Adrenal gland (tissue), 12 donors: Measurements from ENCODE around the gene CTNND2. TPM values are rescaled to one million over a fixed set of nuclear protein-coding genes. Genes with fewer than 3 reads are reported as not detected.

Experiments used
- DNase-seq, 7 donors: peaks; one replicate each; pipeline ENCODE4 v3.0.0-alpha.2; 2019 to 2020
- H3K27ac ChIP-seq, 5 donors: fragments of 200-600 bp; sonication (generic) in 4 of 5; 1 replicate in 3 of 5; 2 replicates in 2 of 5; pipeline versions ENCODE4 v1.5.1 to v1.8.0; 2016 to 2020; ENCODE audit warnings: mild to moderate bottlenecking in 1 of 5
- H3K27me3 ChIP-seq: fragments of 200-600 bp; 2 replicates; pipeline ENCODE4 v1.8.0; 2021
- H3K36me3 ChIP-seq, 2 donors: fragments of 200-600 bp; replicated peaks in 1 of 2; 1 replicate in 1 of 2; 2 replicates in 1 of 2; pipeline versions ENCODE4 v1.5.1 to v1.8.0; 2018 to 2022
- H3K4me1 ChIP-seq, 2 donors: fragments of 200-600 bp; replicated peaks in 1 of 2; 1 replicate in 1 of 2; 2 replicates in 1 of 2; pipeline versions ENCODE4 v1.5.1 to v1.8.0; 2018 to 2021
- H3K4me3 ChIP-seq, 4 donors: fragments of 200-600 bp; sonication (generic) in 3 of 4; one replicate each; pipeline ENCODE4 v1.5.1; 2016 to 2018
- H3K9me3 ChIP-seq, 3 donors: fragments of 200-600 bp; sonication (generic) in 1 of 3; replicated peaks in 1 of 3; 1 replicate in 2 of 3; 2 replicates in 1 of 3; pipeline versions ENCODE4 v1.5.1 to v1.8.0; 2016 to 2021
- POLR2A ChIP-seq, 2 donors: fragments of 450-650 bp; IDR thresholded peaks; one replicate each; pipeline ENCODE4 v1.6.1; 2017; ENCODE audit warnings: antibody characterized with exemption in 2 of 2, mild to moderate bottlenecking in 2 of 2, moderate library complexity in 1 of 2
- WGBS, 4 donors: extraction: QIAGEN DNeasy Blood & Tissue Kit in 2 of 4; methylation state at CpG; one replicate each; pipeline versions ENCODE4 v1.1.5 to v1.1.7; 2013 to 2017; 5-methylcytosine and 5-hydroxymethylcytosine counted together
- intact Hi-C, 2 donors: fragments of 100-400 bp; cut with DNase I; formaldehyde crosslinking; loops; one replicate each; pipeline versions ENCODE4 v1.14.1 to v1.15.0; 2022 to 2023
- polyA plus RNA-seq, 3 donors: library from polyadenylated mRNA; stranded (reverse); fragments of 200-250 nt in 2 of 3; fragments of 350-450 nt in 1 of 3; fragmentation: Illumina TruSeq in 1 of 3; extraction: RNeasy Lipid Tissue Mini Kit (QIAGEN cat#74804) in 1 of 3; gene quantifications; one replicate each; pipeline ENCODE4 v1.2.3, GENCODE V29; 2013 to 2014
- total RNA-seq, 9 donors: library from RNA; depleted of rRNA in 4 of 9; stranded (reverse); fragments of >200 nt in 4 of 9; fragments of 120-200 nt in 1 of 9; fragmentation: NEBNext Ultra II Directional in 1 of 9; extraction: Animal tissue kit (Norgen Biotek cat#: 25700) in 1 of 9; gene quantifications; one replicate each; pipeline versions ENCODE4 v1.1.0 to v1.2.4, GENCODE V29; 2013 to 2023
- TF ChIP-seq, protein P1 (sequence below), 6 experiments: fragments of 450-650 bp in 4 of 6; fragments of 200-600 bp in 2 of 6; sonication (generic) in 1 of 6; IDR thresholded peaks; 1 replicate in 5 of 6; 2 replicates in 1 of 6; pipeline versions ENCODE4 v1.5.1 to v1.8.0; 2016 to 2021; ENCODE audit warnings: antibody characterized with exemption in 6 of 6, mild to moderate bottlenecking in 2 of 6, moderate library complexity in 1 of 6
- donor health status: healthy with polysubstance abuse.
- donor health status: Bipolar disorder and iron deficiency.
- donor health status: DM: yes; HTN: yes; CAD: no.
- donor health status: DM: no; HTN: no; CAD: no.
- donor health status: DM: no; HTN: no; CAD: no.
- donor health status: DM: yes; HTN: yes; CAD: no.

Gene CTNND2
- total and polyA plus RNA-seq, 12 donors, result 0.34 to 4.2 (median 1.1) TPM; not detected in 1

- Histone ChIP-seq H3K27ac (no peak overlapping the region), H3K27me3 (no peaks in the 10 kb centered on the region), H3K4me3 (no peak overlapping the region), H3K36me3 (no peaks in the 10 kb centered on the region), H3K9me3 (no peaks in the 10 kb centered on the region), H3K4me1 (no peaks in the 10 kb centered on the region)
- 77 to 86% (median 82%) methylated on average over 8 of the region's 8 CpGs for WGBS, 4 donors
- TF ChIP-seq POLR2A (IDR thresholded peaks at IDR 0.05), result no peak
- TF ChIP-seq, protein P1, sequence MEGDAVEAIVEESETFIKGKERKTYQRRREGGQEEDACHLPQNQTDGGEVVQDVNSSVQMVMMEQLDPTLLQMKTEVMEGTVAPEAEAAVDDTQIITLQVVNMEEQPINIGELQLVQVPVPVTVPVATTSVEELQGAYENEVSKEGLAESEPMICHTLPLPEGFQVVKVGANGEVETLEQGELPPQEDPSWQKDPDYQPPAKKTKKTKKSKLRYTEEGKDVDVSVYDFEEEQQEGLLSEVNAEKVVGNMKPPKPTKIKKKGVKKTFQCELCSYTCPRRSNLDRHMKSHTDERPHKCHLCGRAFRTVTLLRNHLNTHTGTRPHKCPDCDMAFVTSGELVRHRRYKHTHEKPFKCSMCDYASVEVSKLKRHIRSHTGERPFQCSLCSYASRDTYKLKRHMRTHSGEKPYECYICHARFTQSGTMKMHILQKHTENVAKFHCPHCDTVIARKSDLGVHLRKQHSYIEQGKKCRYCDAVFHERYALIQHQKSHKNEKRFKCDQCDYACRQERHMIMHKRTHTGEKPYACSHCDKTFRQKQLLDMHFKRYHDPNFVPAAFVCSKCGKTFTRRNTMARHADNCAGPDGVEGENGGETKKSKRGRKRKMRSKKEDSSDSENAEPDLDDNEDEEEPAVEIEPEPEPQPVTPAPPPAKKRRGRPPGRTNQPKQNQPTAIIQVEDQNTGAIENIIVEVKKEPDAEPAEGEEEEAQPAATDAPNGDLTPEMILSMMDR (IDR thresholded peaks at IDR 0.05), result no peak
- intact Hi-C loops, result no loop called here
- DNase-seq, result no peak
These were observed 143.2 kb downstream of the CTNND2 start for GRCh38 chr5:11760934-11761603.

GRCh38 chr5:11758321-11758720, 145.9 kb downstream of the CTNND2 start:
- H3K4me3 ChIP-seq, result no peak overlapping the region
- TF ChIP-seq, protein P1 (IDR thresholded peaks at IDR 0.05), result no peak
- no peak for TF ChIP-seq POLR2A (IDR thresholded peaks at IDR 0.05)
- no peaks in the 10 kb centered on the region for H3K36me3 ChIP-seq
- WGBS, 4 donors, result 32 to 56% (median 39%) methylated on average over 1 of the region's 1 CpG
- H3K27ac ChIP-seq, result no peak overlapping the region
- H3K9me3 ChIP-seq, result no peaks in the 10 kb centered on the region
- intact Hi-C loops, result no loop called here
- no peaks in the 10 kb centered on the region for H3K27me3 ChIP-seq
- no peak for DNase-seq
- H3K4me1 ChIP-seq, result no peaks in the 10 kb centered on the region

DNA sequence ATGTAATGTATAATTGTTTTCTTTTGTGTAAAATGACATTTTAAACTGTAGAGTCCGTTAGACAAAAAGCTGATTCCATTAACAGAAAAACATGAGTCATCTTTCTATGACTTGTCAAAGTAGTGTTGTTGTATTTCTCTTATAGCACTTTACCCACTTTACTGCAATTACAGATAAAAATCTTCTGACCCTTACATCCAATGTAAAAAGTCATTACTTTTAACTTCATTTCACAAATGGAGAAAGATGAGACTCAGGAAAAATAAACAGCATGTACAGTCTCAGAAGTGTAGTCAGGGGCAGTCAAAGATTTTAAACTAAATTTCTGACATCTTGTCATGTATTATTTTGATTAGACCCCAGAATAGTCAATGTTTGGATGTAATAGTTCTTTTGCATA, 146.6 kb downstream of the CTNND2 start:
- WGBS, 4 donors, result 40 to 72% (median 60%) methylated on average over 1 of the region's 1 CpG
- no peak for TF ChIP-seq POLR2A (IDR thresholded peaks at IDR 0.05)
- TF ChIP-seq, protein P1 (IDR thresholded peaks at IDR 0.05), result no peak
- H3K4me1 ChIP-seq, result no peaks in the 10 kb centered on the region
- no peaks in the 10 kb centered on the region for H3K9me3 ChIP-seq
- no peaks in the 10 kb centered on the region for H3K27me3 ChIP-seq
- intact Hi-C loops, result no loop called here
- no peaks in the 10 kb centered on the region for H3K36me3 ChIP-seq
- no peak for DNase-seq
- H3K4me3 ChIP-seq, result no peak overlapping the region
- no peak overlapping the region for H3K27ac ChIP-seq

- no peak for DNase-seq
- intact Hi-C loops, result no loop called here
- TF ChIP-seq POLR2A (IDR thresholded peaks at IDR 0.05), result no peak
- TF ChIP-seq, protein P1 (IDR thresholded peaks at IDR 0.05), result no peak
- H3K4me3 ChIP-seq, result no peak overlapping the region
- H3K27ac ChIP-seq, result no peak overlapping the region
- no peaks in the 10 kb centered on the region for H3K36me3 ChIP-seq
- 63 to 79% (median 75%) methylated on average over 3 of the region's 3 CpGs for WGBS, 4 donors
- H3K4me1 ChIP-seq, result no peaks in the 10 kb centered on the region
- no peaks in the 10 kb centered on the region for H3K9me3 ChIP-seq
- no peaks in the 10 kb centered on the region for H3K27me3 ChIP-seq
These were observed 167.2 kb downstream of the CTNND2 start for GRCh38 chr5:11737010-11737409.
